Activated CD4-positive, CD25-positive, alpha-beta regulatory T cell treated with anti-CD3 and anti-CD28 coated beads, Interleukin-2, amount 50 U/mL, for 72 hours (primary cell): ENCODE results near the gene EPHA10.

ENCODE experiments used
- DNase-seq: peaks from one replicate; pipeline ENCODE4 v3.0.0; 2021

Gene EPHA10

GRCh38 chr1:37732111-37732780, 32.7 kb downstream of the EPHA10 start:
- no peak for DNase-seq

- no peak for DNase-seq
These were observed 33.5 kb downstream of the EPHA10 start for GRCh38 chr1:37731312-37732019.

GRCh38 chr1:37730376-37730775, 34.5 kb downstream of the EPHA10 start:
- no peak for DNase-seq

GRCh38 chr1:37728416-37728815, 36.5 kb downstream of the EPHA10 start:
- no peak for DNase-seq

GRCh38 chr1:37726751-37727585, 38.0 kb downstream of the EPHA10 start:
- no peak for DNase-seq

GRCh38 chr1:37725851-37726613, 38.9 kb downstream of the EPHA10 start:
- no peak for DNase-seq

GRCh38 chr1:37724575-37724974, 40.3 kb downstream of the EPHA10 start:
- no peak for DNase-seq

- DNase-seq: no peak
These were observed 41.4 kb downstream of the EPHA10 start for GRCh38 chr1:37723390-37724078.

GRCh38 chr1:37723072-37723389, 41.9 kb downstream of the EPHA10 start:
- DNase-seq: no peak

- no peak for DNase-seq
These were observed 42.5 kb downstream of the EPHA10 start for GRCh38 chr1:37722181-37723071.

- DNase-seq: no peak
These were observed 43.4 kb downstream of the EPHA10 start for GRCh38 chr1:37721565-37721964.

GRCh38 chr1:37720231-37721130, 44.4 kb downstream of the EPHA10 start:
- DNase-seq: no peak

- no peak for DNase-seq
These were observed 45.2 kb downstream of the EPHA10 start for GRCh38 chr1:37719572-37720195.

GRCh38 chr1:37718901-37719571, 45.9 kb downstream of the EPHA10 start:
- no peak for DNase-seq

GRCh38 chr1:37718181-37718900, 46.6 kb downstream of the EPHA10 start:
- DNase-seq: no peak

GRCh38 chr1:37717631-37718030, 47.3 kb downstream of the EPHA10 start:
- no peak for DNase-seq

- DNase-seq: no peak
These were observed 48.6 kb downstream of the EPHA10 start for GRCh38 chr1:37716321-37716720.

- DNase-seq: no peak
These were observed 50.2 kb downstream of the EPHA10 start for GRCh38 chr1:37714689-37715088.

- DNase-seq: no peak
These were observed 50.7 kb downstream of the EPHA10 start for GRCh38 chr1:37714226-37714625.
